ENCODE data around the gene STAG1. TPM values are rescaled to one million over a fixed set of nuclear protein-coding genes. Genes with fewer than 3 reads are reported as not detected.

The STAG1 gene
- total and polyA plus RNA-seq, 9 donors: 18.7 to 66.3 (median 55.8) TPM

- intact Hi-C loops (cut with DNase I): no loop called here
- Histone ChIP-seq H3K9me3 (no peaks in the 10 kb centered on the region), H3K27me3 (no peaks in the 10 kb centered on the region), H3K4me1 (ENCODE audit: insufficient read depth) (peaks cover 8% of the 10 kb centered on the region), H3K27ac (no peak overlapping the region), H3K36me3 (no peaks in the 10 kb centered on the region), H3K4me3 (no peak overlapping the region)
- 92 to 95% (median 93%) methylated on average over 5 of the region's 5 CpGs for WGBS, 3 donors
- no peak for TF ChIP-seq POLR2A (IDR thresholded peaks at IDR 0.05)
- TF ChIP-seq EP300 (IDR thresholded peaks at IDR 0.05): no peak
- TF ChIP-seq, protein P1, sequence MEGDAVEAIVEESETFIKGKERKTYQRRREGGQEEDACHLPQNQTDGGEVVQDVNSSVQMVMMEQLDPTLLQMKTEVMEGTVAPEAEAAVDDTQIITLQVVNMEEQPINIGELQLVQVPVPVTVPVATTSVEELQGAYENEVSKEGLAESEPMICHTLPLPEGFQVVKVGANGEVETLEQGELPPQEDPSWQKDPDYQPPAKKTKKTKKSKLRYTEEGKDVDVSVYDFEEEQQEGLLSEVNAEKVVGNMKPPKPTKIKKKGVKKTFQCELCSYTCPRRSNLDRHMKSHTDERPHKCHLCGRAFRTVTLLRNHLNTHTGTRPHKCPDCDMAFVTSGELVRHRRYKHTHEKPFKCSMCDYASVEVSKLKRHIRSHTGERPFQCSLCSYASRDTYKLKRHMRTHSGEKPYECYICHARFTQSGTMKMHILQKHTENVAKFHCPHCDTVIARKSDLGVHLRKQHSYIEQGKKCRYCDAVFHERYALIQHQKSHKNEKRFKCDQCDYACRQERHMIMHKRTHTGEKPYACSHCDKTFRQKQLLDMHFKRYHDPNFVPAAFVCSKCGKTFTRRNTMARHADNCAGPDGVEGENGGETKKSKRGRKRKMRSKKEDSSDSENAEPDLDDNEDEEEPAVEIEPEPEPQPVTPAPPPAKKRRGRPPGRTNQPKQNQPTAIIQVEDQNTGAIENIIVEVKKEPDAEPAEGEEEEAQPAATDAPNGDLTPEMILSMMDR (IDR thresholded peaks at IDR 0.05): no peak
- no peak for DNase-seq
These were observed 421.3 kb downstream of the STAG1 start for GRCh38 chr3:136330900-136331299.

- no peak for DNase-seq
- H3K4me1 ChIP-seq (ENCODE audit: insufficient read depth): peaks cover 8% of the 10 kb centered on the region
- H3K36me3 ChIP-seq: no peaks in the 10 kb centered on the region
- H3K27me3 ChIP-seq: no peaks in the 10 kb centered on the region
- 33 to 53% (median 35%) methylated on average over 5 of the region's 5 CpGs for WGBS, 3 donors
- H3K4me3 ChIP-seq: no peak overlapping the region
- TF ChIP-seq EP300 (IDR thresholded peaks at IDR 0.05): no peak
- TF ChIP-seq, protein P1 (IDR thresholded peaks at IDR 0.05): no peak
- TF ChIP-seq POLR2A (IDR thresholded peaks at IDR 0.05): no peak
- no peak overlapping the region for H3K27ac ChIP-seq
- no peaks in the 10 kb centered on the region for H3K9me3 ChIP-seq
- intact Hi-C loops (cut with DNase I): no loop called here
These were observed 422.6 kb downstream of the STAG1 start for GRCh38 chr3:136329593-136329992.

GRCh38 chr3:136327671-136328070 lies 424.5 kb downstream of the STAG1 start:
- Histone ChIP-seq H3K4me3 (no peak overlapping the region), H3K9me3 (peaks cover 0 to 4% of the 10 kb centered on the region in 2 donors), H3K4me1 (ENCODE audit: insufficient read depth) (no peaks in the 10 kb centered on the region), H3K36me3 (no peaks in the 10 kb centered on the region), H3K27ac (no peak overlapping the region), H3K27me3 (no peaks in the 10 kb centered on the region)
- 95 to 97% (median 95%) methylated on average over 5 of the region's 5 CpGs for WGBS, 3 donors
- intact Hi-C loops (cut with DNase I): no loop called here
- TF ChIP-seq POLR2A (IDR thresholded peaks at IDR 0.05): no peak
- TF ChIP-seq EP300 (IDR thresholded peaks at IDR 0.05): no peak
- TF ChIP-seq, protein P1 (IDR thresholded peaks at IDR 0.05): no peak
- no peak for DNase-seq

DNA sequence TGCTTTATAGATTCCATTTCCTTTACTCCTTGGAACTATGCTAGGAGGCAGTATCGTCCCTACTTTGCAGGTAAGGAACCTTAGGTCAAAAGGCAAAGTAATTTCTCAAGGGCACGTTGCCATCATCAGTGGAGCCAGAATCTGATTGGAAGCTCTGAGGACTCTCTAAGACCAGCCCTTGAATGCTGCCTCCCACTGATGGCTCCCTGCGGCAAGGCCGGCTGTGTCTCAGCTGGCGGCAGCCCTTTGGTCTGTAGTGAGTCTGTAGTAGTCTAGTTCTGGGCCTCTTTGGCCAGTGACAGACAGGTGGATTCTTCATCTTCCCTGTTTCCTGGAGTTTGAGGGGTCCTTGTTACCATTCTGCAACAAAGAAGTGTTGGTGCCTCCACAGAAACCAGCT lies 425.9 kb downstream of the STAG1 start:
- Histone ChIP-seq H3K9me3 (peaks cover 0 to 6% of the 10 kb centered on the region in 2 donors), H3K36me3 (no peaks in the 10 kb centered on the region), H3K27me3 (no peaks in the 10 kb centered on the region), H3K4me3 (no peak overlapping the region), H3K4me1 (ENCODE audit: insufficient read depth) (no peaks in the 10 kb centered on the region), H3K27ac (no peak overlapping the region)
- 95 to 97% (median 96%) methylated on average over 5 of the region's 5 CpGs for WGBS, 3 donors
- TF ChIP-seq POLR2A (IDR thresholded peaks at IDR 0.05): no peak
- no peak for TF ChIP-seq EP300 (IDR thresholded peaks at IDR 0.05)
- TF ChIP-seq, protein P1 (IDR thresholded peaks at IDR 0.05): no peak
- intact Hi-C loops (cut with DNase I): no loop called here
- no peak for DNase-seq
